GM12873 (cell line): ENCODE data around the gene TSPEAR.

Source experiments
- CTCF ChIP-seq: IDR thresholded peaks from 2 replicates; pipeline ENCODE4 v1.5.1; 2012; ENCODE audit warnings: low read depth, mild to moderate bottlenecking, moderate library complexity, low read length, control low read depth; ENCODE audit not compliant: insufficient read depth; ENCODE audit errors: missing control alignments

TSPEAR gene

GRCh38 chr21:44613386-44614155 lies 97.8 kb downstream of the TSPEAR start:
- no peak for TF ChIP-seq CTCF

- no peak for TF ChIP-seq CTCF
These were observed 98.6 kb downstream of the TSPEAR start for GRCh38 chr21:44612669-44613229.

GRCh38 chr21:44612029-44612486 lies 99.3 kb downstream of the TSPEAR start, which contains the start of gene KRTAP10-8:
Gene KRTAP10-8 (plus strand): TSS chr21:44612079. CDS start chr21:44612101, 22 bp downstream.
- TF ChIP-seq CTCF: no peak

DNA sequence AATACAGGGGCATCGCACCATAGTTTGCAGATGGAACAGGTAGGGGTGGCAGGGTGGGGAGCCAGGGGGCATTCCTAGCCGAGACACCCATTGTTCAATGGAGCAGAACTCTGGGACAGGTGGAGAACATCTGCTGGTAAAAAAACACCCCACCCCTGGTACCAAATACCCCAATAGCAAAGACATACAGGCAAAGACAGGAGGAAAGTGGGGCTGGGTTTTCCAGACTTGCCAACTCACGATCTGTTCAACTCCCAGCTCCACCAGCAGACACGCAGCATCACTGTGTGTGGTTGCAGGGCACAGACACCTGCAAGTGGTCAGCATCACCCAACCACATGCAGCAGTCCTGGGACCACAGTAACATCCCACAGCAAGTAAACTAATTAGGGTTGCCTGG lies 99.8 kb downstream of the TSPEAR start:
- no peak for TF ChIP-seq CTCF

DNA sequence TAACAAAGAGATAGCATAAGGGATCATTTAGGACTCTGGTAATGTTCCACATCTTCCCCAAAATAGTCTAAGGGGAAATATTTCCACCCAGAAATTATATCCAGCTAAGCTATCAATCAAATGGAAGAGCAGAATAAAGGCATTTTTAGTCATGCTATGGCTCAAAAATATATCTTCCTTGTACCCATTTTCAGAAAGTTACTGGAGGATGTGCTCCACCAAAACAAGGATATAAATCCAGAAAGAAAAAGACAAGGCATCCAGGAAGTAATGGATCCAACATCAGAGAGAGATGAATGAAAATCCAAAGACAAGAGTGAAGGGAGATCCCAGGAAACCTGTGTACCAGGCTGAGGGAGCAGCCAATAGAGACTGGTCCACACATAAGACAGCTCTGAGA lies 102.2 kb downstream of the TSPEAR start:
- no peak for TF ChIP-seq CTCF

DNA sequence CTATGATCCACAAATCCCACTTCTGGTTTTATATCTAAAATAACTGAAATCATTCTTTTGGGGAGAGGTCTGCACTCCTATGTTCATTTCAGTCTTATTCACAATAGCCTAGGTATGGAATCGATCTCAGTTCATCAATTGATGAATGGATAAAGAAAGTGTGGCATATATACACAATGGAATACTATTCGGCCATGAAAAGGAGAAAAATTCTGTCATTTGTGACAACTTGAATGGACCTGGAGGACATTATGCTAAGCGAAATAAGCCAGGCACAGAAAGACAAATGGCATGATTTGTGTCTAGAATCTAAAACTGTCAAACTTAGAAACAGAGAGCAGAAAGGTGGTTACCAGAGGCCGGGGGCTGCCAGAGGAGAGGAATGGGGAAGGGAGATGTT lies 104.9 kb downstream of the TSPEAR start:
- no peak for TF ChIP-seq CTCF

GRCh38 chr21:44603911-44604310 lies 107.5 kb downstream of the TSPEAR start:
- TF ChIP-seq CTCF: no peak
